D721Med (cell line): Measurements from ENCODE around the gene HBQ1.
"Not testable (repeated sequence)": the region's sequence is repeated elsewhere in the genome, so short reads cannot be mapped to it uniquely, and the experiment has no call there.

ENCODE experiments used
- DNase-seq: peaks from one replicate; pipeline ENCODE4 v3.0.0; 2011; ENCODE audit warnings: low spot score; ENCODE audit not compliant: insufficient read length
- FAIRE-seq: peaks from 2 replicates; lab custom pipeline; 2011; peaks lifted over from hg19 to GRCh38; lab: Jason Lieb, UNC
- TF ChIP-seq, protein P1 (sequence below): IDR thresholded peaks from 2 replicates; pipeline ENCODE4 v1.5.1; 2012; ENCODE audit warnings: mild to moderate bottlenecking, control low read depth; ENCODE audit not compliant: insufficient read depth; ENCODE audit errors: missing control alignments

HBQ1 gene

DNA sequence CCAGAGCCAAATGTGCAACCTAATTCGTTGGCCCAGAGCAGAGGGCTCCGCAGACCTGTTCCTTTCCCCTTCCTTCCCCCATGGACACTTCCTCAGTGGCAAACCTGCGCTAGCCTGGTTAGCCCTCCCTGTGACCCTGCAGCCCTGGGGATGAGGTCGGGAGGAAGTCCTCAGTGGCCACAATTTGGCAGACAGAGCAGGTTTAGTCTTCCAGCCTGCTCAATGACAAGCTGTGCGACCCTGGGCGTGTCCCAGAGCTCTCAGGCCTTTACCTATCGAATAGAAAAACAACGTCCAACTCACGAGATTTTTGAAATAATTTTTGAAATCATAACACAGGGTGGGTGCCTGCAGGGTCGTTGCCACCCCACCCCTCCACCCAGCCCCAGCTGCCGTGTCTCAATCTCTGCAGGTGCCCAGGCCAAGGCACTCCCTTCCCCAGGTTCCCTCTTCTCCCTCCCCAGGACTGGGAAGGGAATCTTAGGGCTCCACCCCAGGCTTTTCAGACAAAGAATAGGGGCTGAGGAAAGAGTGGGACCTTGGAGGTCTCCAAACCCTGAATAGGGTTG, 13.1 kb upstream of the HBQ1 start:
- FAIRE-seq (no peak), DNase-seq (no peak)
- TF ChIP-seq, protein P1, sequence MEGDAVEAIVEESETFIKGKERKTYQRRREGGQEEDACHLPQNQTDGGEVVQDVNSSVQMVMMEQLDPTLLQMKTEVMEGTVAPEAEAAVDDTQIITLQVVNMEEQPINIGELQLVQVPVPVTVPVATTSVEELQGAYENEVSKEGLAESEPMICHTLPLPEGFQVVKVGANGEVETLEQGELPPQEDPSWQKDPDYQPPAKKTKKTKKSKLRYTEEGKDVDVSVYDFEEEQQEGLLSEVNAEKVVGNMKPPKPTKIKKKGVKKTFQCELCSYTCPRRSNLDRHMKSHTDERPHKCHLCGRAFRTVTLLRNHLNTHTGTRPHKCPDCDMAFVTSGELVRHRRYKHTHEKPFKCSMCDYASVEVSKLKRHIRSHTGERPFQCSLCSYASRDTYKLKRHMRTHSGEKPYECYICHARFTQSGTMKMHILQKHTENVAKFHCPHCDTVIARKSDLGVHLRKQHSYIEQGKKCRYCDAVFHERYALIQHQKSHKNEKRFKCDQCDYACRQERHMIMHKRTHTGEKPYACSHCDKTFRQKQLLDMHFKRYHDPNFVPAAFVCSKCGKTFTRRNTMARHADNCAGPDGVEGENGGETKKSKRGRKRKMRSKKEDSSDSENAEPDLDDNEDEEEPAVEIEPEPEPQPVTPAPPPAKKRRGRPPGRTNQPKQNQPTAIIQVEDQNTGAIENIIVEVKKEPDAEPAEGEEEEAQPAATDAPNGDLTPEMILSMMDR = no peak

DNA sequence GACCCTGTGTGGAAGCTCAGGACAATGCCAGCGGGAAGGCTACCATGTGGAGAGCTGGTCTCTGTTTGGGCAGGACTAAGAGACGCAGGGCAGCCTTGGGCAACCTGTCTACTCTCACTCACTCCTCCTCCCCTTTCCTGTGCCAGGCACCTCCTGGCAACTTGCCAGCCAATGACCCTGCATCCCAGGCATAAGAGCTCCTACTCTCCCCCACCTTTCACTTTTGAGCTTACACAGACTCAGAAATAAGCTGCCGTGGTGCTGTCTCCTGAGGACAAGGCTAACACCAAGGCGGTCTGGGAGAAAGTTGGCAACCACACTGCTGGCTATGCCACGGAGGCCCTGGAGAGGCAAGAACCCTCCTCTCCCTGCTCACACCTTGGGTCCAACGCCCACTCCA, 11.8 kb upstream of the HBQ1 start:
- FAIRE-seq (no peak), DNase-seq (no peak)
- TF ChIP-seq, protein P1 = no peak

DNA sequence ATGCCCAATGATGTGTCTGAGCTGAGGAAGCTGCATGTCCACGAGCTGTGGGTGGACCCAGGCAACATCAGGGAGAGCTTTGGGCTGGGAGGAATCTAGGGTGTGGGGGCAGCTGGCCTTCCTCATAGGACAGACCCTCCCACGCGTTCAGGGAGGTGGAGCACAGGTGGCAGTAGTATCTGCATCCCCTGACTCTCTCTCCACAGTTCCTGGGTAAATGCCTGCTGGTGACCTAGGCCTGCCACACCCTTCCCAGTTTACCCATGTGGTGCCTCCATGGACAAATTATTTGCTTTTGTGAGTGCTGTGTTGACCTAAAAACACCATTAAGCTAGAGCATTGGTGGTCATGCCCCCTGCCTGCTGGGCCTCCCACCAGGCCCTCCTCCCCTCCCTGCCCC, 11.2 kb upstream of the HBQ1 start:
- TF ChIP-seq, protein P1 = no peak
- DNase-seq (no peak), FAIRE-seq (no peak)

DNA sequence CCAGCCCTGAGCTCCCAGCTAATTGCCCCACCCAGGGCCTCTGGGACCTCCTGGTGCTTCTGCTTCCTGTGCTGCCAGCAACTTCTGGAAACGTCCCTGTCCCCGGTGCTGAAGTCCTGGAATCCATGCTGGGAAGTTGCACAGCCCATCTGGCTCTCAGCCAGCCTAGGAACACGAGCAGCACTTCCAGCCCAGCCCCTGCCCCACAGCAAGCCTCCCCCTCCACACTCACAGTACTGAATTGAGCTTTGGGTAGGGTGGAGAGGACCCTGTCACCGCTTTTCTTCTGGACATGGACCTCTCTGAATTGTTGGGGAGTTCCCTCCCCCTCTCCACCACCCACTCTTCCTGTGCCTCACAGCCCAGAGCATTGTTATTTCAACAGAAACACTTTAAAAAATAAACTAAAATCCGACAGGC, 10.2 kb upstream of the HBQ1 start:
- not testable (repeated sequence) for FAIRE-seq, DNase-seq

DNA sequence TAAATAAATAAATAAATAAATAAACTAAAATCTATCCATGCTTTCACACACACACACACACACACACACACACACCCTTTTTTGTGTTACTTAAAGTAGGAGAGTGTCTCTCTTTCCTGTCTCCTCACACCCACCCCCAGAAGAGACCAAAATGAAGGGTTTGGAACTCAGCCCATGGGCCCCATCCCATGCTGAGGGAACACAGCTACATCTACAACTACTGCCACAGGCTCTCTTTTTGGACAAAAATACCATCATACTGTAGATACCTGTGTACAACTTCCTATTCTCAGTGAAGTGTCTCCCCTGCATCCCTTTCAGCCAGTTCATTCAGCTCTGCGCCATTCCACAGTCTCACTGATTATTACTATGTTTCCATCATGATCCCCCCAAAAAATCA, 9.5 kb upstream of the HBQ1 start:
- no peak for FAIRE-seq
- TF ChIP-seq, protein P1 = no peak
- DNase-seq = no peak

DNA sequence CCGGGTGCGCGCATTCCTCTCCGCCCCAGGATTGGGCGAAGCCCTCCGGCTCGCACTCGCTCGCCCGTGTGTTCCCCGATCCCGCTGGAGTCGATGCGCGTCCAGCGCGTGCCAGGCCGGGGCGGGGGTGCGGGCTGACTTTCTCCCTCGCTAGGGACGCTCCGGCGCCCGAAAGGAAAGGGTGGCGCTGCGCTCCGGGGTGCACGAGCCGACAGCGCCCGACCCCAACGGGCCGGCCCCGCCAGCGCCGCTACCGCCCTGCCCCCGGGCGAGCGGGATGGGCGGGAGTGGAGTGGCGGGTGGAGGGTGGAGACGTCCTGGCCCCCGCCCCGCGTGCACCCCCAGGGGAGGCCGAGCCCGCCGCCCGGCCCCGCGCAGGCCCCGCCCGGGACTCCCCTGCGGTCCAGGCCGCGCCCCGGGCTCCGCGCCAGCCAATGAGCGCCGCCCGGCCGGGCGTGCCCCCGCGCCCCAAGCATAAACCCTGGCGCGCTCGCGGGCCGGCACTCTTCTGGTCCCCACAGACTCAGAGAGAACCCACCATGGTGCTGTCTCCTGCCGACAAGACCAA, 7.8 kb upstream of the HBQ1 start, which contains the start of gene HBA2:
TSS of gene HBA2 (plus strand) at position 503 of the 568 bp plus-strand sequence. CDS start at position 540, 37 bp downstream.
- FAIRE-seq, DNase-seq: not testable (repeated sequence)

DNA sequence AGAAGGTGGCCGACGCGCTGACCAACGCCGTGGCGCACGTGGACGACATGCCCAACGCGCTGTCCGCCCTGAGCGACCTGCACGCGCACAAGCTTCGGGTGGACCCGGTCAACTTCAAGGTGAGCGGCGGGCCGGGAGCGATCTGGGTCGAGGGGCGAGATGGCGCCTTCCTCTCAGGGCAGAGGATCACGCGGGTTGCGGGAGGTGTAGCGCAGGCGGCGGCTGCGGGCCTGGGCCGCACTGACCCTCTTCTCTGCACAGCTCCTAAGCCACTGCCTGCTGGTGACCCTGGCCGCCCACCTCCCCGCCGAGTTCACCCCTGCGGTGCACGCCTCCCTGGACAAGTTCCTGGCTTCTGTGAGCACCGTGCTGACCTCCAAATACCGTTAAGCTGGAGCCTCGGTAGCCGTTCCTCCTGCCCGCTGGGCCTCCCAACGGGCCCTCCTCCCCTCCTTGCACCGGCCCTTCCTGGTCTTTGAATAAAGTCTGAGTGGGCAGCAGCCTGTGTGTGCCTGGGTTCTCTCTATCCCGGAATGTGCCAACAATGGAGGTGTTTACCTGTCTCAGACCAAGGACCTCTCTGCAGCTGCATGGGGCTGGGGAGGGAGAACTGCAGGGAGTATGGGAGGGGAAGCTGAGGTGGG, 6.9 kb upstream of the HBQ1 start:
- not testable (repeated sequence) for FAIRE-seq, DNase-seq

DNA sequence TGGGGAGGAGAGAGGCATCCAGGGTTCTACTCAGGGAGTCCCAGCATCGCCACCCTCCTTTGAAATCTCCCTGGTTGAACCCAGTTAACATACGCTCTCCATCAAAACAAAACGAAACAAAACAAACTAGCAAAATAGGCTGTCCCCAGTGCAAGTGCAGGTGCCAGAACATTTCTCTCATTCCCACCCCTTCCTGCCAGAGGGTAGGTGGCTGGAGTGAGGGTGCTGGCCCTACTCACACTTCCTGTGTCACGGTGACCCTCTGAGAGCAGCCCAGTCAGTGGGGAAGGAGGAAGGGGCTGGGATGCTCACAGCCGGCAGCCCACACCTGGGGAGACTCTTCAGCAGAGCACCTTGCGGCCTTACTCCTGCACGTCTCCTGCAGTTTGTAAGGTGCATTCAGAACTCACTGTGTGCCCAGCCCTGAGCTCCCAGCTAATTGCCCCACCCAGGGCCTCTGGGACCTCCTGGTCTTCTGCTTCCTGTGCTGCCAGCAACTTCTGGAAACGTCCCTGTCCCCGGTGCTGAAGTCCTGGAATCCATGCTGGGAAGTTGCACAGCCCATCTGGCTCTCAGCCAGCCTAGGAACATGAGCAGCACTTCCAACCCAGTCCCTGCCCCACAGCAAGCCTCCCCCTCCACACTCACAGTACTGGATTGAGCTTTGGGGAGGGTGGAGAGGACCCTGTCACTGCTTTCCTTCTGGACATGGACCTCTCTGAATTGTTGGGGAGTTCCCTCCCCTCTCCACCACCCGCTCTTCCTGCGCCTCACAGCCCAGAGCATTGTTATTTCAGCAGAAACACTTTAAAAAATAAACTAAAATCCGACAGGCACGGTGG, 6.1 kb upstream of the HBQ1 start:
- DNase-seq, FAIRE-seq: not testable (repeated sequence)
